ENCODE measurements around the gene TRPC4. TPM values are rescaled to one million over a fixed set of nuclear protein-coding genes. Genes with fewer than 3 reads are reported as not detected.

TRPC4 gene
- total RNA-seq, 2 experiments from 2014 or later: not detected

DNA sequence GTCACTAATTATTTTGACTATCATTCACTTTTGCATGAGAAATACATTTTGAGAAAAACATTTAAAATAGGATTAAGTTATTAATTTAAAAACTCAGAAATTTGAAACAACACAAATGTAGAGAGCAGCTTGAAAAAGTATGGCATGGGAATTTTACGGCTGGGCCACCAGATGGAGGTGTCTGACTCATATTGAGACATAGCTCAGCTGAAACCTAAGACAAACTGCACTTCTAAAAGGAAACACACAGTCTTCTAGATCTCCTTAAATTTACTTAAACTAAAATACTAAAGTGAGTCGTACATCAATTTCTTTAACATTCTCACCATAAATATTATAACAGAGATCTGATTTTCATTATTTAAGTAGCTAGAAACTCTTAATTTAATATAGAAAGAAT lies 229.1 kb downstream of the TRPC4 start:
- Mint-ChIP-seq H3K27ac (no peak overlapping the region), H3K4me1 (ENCODE audit: low read depth) (no peaks in the 10 kb centered on the region), H3K9me3 (no peaks in the 10 kb centered on the region), H3K36me3 (ENCODE audit: low read depth) (no peaks in the 10 kb centered on the region), H3K27me3 (ENCODE audit: low read depth) (no peaks in the 10 kb centered on the region), H3K4me3 (no peak overlapping the region)
- DNase-seq: no peak
- intact Hi-C loops (cut with micrococcal nuclease): no loop called here
- CTCF ChIA-PET: no interaction called here

DNA sequence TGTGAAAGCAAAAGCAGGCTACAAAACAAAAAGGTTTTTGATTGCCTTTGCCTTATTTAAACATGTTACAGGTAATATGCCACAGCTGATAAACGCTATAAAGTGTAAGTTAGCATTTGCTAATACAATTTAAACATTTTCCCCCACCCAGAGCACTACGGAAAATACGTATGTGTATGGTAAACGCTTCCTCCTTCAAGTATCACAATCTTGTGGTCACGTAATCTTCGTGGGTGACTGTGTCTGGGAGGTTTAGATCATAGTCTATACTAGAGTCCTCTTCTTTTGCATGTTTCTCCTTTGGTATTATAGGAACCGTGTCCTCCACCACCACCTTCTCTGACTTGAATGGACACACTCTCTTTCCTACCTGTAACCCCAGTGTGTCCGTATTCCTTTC lies 232.9 kb downstream of the TRPC4 start:
- CTCF ChIA-PET: no interaction called here
- DNase-seq: no peak
- H3K27ac Mint-ChIP-seq: no peak overlapping the region
- no peaks in the 10 kb centered on the region for H3K27me3 Mint-ChIP-seq (ENCODE audit: low read depth)
- H3K36me3 Mint-ChIP-seq (ENCODE audit: low read depth): no peaks in the 10 kb centered on the region
- intact Hi-C loops (cut with micrococcal nuclease): no loop called here
- no peak overlapping the region for H3K4me3 Mint-ChIP-seq
- H3K9me3 Mint-ChIP-seq: no peaks in the 10 kb centered on the region
- no peaks in the 10 kb centered on the region for H3K4me1 Mint-ChIP-seq (ENCODE audit: low read depth)

GRCh38 chr13:37632294-37632693 lies 237.3 kb downstream of the TRPC4 start:
- no peaks in the 10 kb centered on the region for H3K27me3 Mint-ChIP-seq (ENCODE audit: low read depth)
- CTCF ChIA-PET: no interaction called here
- no peaks in the 10 kb centered on the region for H3K4me1 Mint-ChIP-seq (ENCODE audit: low read depth)
- H3K4me3 Mint-ChIP-seq: no peak overlapping the region
- intact Hi-C loops (cut with micrococcal nuclease): no loop called here
- no peaks in the 10 kb centered on the region for H3K36me3 Mint-ChIP-seq (ENCODE audit: low read depth)
- no peak overlapping the region for H3K27ac Mint-ChIP-seq
- no peaks in the 10 kb centered on the region for H3K9me3 Mint-ChIP-seq
- DNase-seq: no peak

- intact Hi-C loops (cut with micrococcal nuclease): no loop called here
- H3K4me1 Mint-ChIP-seq (ENCODE audit: low read depth): no peaks in the 10 kb centered on the region
- DNase-seq: no peak
- H3K27me3 Mint-ChIP-seq (ENCODE audit: low read depth): no peaks in the 10 kb centered on the region
- H3K36me3 Mint-ChIP-seq (ENCODE audit: low read depth): no peaks in the 10 kb centered on the region
- H3K27ac Mint-ChIP-seq: no peak overlapping the region
- CTCF ChIA-PET: no interaction called here
- H3K4me3 Mint-ChIP-seq: no peak overlapping the region
- H3K9me3 Mint-ChIP-seq: no peaks in the 10 kb centered on the region
These were observed 242.1 kb downstream of the TRPC4 start for GRCh38 chr13:37627428-37627827.

DNA sequence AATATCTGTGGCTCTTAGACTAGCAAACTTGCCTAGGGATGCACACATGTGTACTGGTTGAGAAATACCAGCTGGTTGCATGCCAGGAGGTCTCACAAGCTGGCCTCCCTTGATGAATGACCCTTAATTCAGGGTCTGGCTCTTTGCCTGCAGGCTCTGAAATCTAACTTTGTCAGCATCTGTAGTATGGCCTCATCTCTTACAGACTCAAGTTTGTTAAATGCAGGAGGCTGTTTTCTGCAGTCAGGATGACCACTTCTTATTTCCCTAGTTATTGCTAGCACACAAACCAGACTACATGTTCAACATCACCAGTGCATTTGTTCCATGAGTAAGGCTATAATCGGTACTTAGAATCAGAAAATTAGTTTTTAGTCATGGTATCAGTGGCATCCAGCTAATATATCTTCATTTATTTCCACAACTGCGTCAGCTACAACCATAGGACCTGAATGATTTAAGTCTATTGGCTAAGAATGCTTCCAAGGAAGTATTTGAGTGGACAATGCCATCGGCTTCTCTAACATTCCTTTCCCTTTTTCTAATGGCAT lies 247.7 kb downstream of the TRPC4 start:
- no peak for DNase-seq
- Mint-ChIP-seq H3K36me3 (ENCODE audit: low read depth) (no peaks in the 10 kb centered on the region), H3K27ac (no peak overlapping the region), H3K4me1 (ENCODE audit: low read depth) (no peaks in the 10 kb centered on the region), H3K4me3 (no peak overlapping the region), H3K9me3 (no peaks in the 10 kb centered on the region), H3K27me3 (ENCODE audit: low read depth) (no peaks in the 10 kb centered on the region)
- intact Hi-C loops (cut with micrococcal nuclease): no loop called here
- CTCF ChIA-PET: no interaction called here

DNA sequence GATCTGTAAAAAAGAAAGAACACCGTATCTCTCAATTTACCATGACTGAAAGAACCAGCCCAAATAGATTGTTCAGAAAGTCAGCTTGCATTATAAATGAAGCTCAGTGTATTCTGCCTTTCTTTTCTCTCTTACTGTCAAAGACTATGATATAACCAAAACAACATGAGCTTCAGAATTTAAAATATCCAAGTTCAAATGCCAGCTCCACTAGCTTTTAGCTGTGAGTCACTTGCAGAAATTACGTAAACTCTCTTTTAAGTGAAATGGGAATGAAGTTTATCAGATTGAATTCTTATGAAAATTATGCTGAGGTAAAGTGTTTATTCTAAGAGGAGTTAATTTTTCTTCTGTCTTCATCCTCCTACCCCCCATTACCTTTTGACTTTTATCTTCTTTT lies 251.0 kb downstream of the TRPC4 start:
- Mint-ChIP-seq H3K4me3 (no peak overlapping the region), H3K9me3 (no peaks in the 10 kb centered on the region), H3K36me3 (ENCODE audit: low read depth) (no peaks in the 10 kb centered on the region), H3K27me3 (ENCODE audit: low read depth) (no peaks in the 10 kb centered on the region), H3K27ac (no peak overlapping the region), H3K4me1 (ENCODE audit: low read depth) (no peaks in the 10 kb centered on the region)
- no peak for DNase-seq
- CTCF ChIA-PET: no interaction called here
- intact Hi-C loops (cut with micrococcal nuclease): no loop called here

DNA sequence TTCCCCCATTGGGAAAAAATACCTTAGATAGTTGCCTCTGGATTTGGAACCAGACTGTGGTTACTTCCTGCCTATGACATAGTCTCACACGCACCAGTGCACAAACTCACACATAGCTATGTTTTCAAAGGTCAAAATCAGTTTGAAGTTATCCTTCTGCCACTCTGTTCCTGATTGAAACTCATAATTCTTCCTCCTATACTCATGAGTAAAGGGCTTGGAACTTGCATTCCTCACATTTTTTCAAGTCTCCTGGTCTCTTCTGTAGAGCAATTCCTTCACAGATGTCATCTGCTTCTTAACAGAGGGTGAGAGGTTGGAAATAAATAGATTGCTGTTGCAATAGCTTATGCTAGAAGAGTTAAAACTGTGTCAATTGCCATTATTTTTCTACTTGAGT lies 252.4 kb downstream of the TRPC4 start:
- Mint-ChIP-seq H3K9me3 (no peaks in the 10 kb centered on the region), H3K4me1 (ENCODE audit: low read depth) (no peaks in the 10 kb centered on the region), H3K36me3 (ENCODE audit: low read depth) (no peaks in the 10 kb centered on the region), H3K4me3 (no peak overlapping the region), H3K27me3 (ENCODE audit: low read depth) (no peaks in the 10 kb centered on the region), H3K27ac (no peak overlapping the region)
- intact Hi-C loops (cut with micrococcal nuclease): no loop called here
- no peak for DNase-seq
- CTCF ChIA-PET: no interaction called here

- Mint-ChIP-seq H3K9me3 (no peaks in the 10 kb centered on the region), H3K4me3 (no peak overlapping the region), H3K27me3 (ENCODE audit: low read depth) (no peaks in the 10 kb centered on the region), H3K36me3 (ENCODE audit: low read depth) (no peaks in the 10 kb centered on the region), H3K27ac (no peak overlapping the region), H3K4me1 (ENCODE audit: low read depth) (no peaks in the 10 kb centered on the region)
- intact Hi-C loops (cut with micrococcal nuclease): no loop called here
- DNase-seq: no peak
- CTCF ChIA-PET: no interaction called here
These were observed 253.4 kb downstream of the TRPC4 start for GRCh38 chr13:37616131-37616530.

- Mint-ChIP-seq H3K9me3 (no peaks in the 10 kb centered on the region), H3K27ac (no peak overlapping the region), H3K27me3 (ENCODE audit: low read depth) (no peaks in the 10 kb centered on the region), H3K36me3 (ENCODE audit: low read depth) (no peaks in the 10 kb centered on the region), H3K4me1 (ENCODE audit: low read depth) (no peaks in the 10 kb centered on the region), H3K4me3 (no peak overlapping the region)
- no peak for DNase-seq
- CTCF ChIA-PET: no interaction called here
- intact Hi-C loops (cut with micrococcal nuclease): no loop called here
These were observed 254.3 kb downstream of the TRPC4 start for GRCh38 chr13:37615276-37615675.

DNA sequence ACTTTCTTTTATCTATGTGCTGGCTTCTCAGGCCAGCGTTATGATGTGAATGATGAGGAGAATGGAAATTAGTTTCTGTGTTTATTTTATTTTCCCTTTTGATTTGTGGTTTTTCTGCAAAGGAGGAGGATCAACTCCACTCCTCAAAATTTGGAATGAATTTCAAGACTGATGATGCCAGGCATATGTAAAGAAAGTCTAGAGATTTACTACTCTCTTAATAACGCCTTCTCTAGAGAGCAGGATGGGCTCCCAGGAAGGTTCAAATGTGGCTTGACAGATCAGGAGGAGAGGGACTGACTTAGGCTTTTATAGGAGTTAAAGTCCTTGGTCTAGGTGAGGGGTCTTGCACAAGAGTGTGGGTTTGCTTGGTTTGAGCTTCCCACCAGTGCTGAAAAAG lies 255.9 kb downstream of the TRPC4 start:
- H3K27me3 Mint-ChIP-seq (ENCODE audit: low read depth): no peaks in the 10 kb centered on the region

DNA sequence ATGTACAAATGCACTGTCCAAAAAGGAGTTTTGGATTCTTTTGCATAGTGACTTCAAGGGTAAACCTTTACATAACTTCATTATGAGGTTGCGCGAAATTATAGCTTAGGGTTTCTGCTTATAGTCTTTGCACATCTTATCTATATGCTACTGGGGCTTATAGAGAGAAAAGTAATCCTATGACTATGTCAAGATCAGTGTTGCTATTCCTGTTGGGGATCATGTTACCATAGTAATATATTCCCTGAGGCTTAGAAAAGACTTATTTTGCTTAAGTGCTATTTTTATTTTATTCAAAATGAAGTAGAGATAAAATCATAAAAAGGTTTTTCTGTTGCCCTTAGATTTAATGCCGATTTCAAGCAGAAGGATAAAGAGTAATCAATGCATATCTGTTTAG lies 256.3 kb downstream of the TRPC4 start:
- Mint-ChIP-seq H3K9me3 (no peaks in the 10 kb centered on the region), H3K4me1 (ENCODE audit: low read depth) (no peaks in the 10 kb centered on the region), H3K27me3 (ENCODE audit: low read depth) (no peaks in the 10 kb centered on the region), H3K4me3 (no peak overlapping the region), H3K36me3 (ENCODE audit: low read depth) (no peaks in the 10 kb centered on the region), H3K27ac (no peak overlapping the region)
- CTCF ChIA-PET: no interaction called here
- no peak for DNase-seq
- intact Hi-C loops (cut with micrococcal nuclease): no loop called here

More for the DNA sequence above, 255.9 kb downstream of the TRPC4 start:
- no peak for DNase-seq
- H3K36me3 Mint-ChIP-seq (ENCODE audit: low read depth): no peaks in the 10 kb centered on the region
- no peaks in the 10 kb centered on the region for H3K9me3 Mint-ChIP-seq
- CTCF ChIA-PET: no interaction called here
- H3K27ac Mint-ChIP-seq: no peak overlapping the region
- H3K4me3 Mint-ChIP-seq: no peak overlapping the region
- no peaks in the 10 kb centered on the region for H3K4me1 Mint-ChIP-seq (ENCODE audit: low read depth)
- intact Hi-C loops (cut with micrococcal nuclease): no loop called here

- Mint-ChIP-seq H3K27ac (no peak overlapping the region), H3K27me3 (ENCODE audit: low read depth) (no peaks in the 10 kb centered on the region), H3K4me3 (no peak overlapping the region), H3K36me3 (ENCODE audit: low read depth) (no peaks in the 10 kb centered on the region), H3K9me3 (peaks cover 4% of the 10 kb centered on the region), H3K4me1 (ENCODE audit: low read depth) (no peaks in the 10 kb centered on the region)
- intact Hi-C loops (cut with micrococcal nuclease): loop anchor here (10.0 kb wide), 1 partner anchor 534 kb away; no protein-coding TSS in a partner anchor
- no peak for DNase-seq
- CTCF ChIA-PET: no interaction called here
These were observed 260.7 kb downstream of the TRPC4 start for GRCh38 chr13:37608750-37609339.

GRCh38 chr13:37602733-37603381 lies 266.7 kb downstream of the TRPC4 start:
- Mint-ChIP-seq H3K27me3 (ENCODE audit: low read depth) (no peaks in the 10 kb centered on the region), H3K27ac (no peak overlapping the region), H3K4me3 (no peak overlapping the region), H3K4me1 (ENCODE audit: low read depth) (no peaks in the 10 kb centered on the region), H3K9me3 (peaks cover 4% of the 10 kb centered on the region), H3K36me3 (ENCODE audit: low read depth) (no peaks in the 10 kb centered on the region)
- CTCF ChIA-PET: no interaction called here
- intact Hi-C loops (cut with micrococcal nuclease): loop anchor here (2.0 to 10.0 kb wide), 2 partner anchors 494 to 528 kb away; no protein-coding TSS in a partner anchor
- DNase-seq: no peak

All from activated naive CD4-positive, alpha-beta T cell treated with anti-CD3 and anti-CD28 coated beads for 36 hours (primary cell).